ENCODE measurements around the gene PAH. TPM values are rescaled to one million over a fixed set of nuclear protein-coding genes. Genes with fewer than 3 reads are reported as not detected.

The PAH gene
- total RNA-seq, 3 donors from 2014 or later: 2.8 TPM; not detected in 2

DNA sequence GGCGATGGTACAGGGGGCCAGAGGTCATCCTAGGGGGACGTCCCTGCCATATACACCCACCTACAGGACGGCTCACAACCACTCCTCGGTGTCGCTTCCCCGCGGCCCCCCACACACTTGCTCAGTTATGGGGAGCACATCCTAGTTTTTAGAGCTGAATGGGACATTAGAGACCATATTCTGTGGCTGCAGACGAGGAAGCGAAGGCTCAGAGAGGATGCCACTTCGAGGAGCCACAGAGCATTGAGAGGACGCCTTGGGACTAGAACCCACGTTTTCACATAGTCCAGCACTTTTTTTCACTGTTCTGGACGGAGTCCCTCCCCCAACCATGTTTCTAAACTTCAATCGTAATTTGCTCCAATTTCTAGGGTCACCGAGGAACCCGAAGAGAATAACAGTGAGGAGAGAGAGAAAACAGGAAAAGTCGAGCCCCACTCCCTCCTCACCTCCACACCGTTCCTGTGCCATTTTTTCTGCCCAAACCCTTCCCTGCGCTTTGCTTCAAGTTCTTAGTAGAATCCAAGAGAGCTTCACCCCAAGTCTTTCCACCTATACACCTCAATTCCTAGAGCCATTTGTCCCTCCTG is 39.8 kb upstream of the PAH start:
- TF ChIP-seq POLR2AphosphoS5 (IDR thresholded peaks at IDR 0.05): no peak
- TF ChIP-seq POLR2A (IDR thresholded peaks at IDR 0.05): no peak
- TF ChIP-seq, protein P1, sequence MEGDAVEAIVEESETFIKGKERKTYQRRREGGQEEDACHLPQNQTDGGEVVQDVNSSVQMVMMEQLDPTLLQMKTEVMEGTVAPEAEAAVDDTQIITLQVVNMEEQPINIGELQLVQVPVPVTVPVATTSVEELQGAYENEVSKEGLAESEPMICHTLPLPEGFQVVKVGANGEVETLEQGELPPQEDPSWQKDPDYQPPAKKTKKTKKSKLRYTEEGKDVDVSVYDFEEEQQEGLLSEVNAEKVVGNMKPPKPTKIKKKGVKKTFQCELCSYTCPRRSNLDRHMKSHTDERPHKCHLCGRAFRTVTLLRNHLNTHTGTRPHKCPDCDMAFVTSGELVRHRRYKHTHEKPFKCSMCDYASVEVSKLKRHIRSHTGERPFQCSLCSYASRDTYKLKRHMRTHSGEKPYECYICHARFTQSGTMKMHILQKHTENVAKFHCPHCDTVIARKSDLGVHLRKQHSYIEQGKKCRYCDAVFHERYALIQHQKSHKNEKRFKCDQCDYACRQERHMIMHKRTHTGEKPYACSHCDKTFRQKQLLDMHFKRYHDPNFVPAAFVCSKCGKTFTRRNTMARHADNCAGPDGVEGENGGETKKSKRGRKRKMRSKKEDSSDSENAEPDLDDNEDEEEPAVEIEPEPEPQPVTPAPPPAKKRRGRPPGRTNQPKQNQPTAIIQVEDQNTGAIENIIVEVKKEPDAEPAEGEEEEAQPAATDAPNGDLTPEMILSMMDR (IDR thresholded peaks at IDR 0.05): no peak
- no peak for DNase-seq (ENCODE audit: low spot score in 2 of 2)
- Histone ChIP-seq H3K27me3 (peaks cover 3 to 93% of the 10 kb centered on the region in 2 donors), H3K4me3 (peak overlapping the region in 2 of 3 donors; percentile 47 to 62), H3K36me3 (no peaks in the 10 kb centered on the region), H3K27ac (no peak overlapping the region), H3K4me1 (peaks cover 0 to 5% of the 10 kb centered on the region in 2 donors), H3K9me3 (no peaks in the 10 kb centered on the region)
- intact Hi-C loops (cut with DNase I; ENCODE audit: low total_unique reads): no loop called here

DNA sequence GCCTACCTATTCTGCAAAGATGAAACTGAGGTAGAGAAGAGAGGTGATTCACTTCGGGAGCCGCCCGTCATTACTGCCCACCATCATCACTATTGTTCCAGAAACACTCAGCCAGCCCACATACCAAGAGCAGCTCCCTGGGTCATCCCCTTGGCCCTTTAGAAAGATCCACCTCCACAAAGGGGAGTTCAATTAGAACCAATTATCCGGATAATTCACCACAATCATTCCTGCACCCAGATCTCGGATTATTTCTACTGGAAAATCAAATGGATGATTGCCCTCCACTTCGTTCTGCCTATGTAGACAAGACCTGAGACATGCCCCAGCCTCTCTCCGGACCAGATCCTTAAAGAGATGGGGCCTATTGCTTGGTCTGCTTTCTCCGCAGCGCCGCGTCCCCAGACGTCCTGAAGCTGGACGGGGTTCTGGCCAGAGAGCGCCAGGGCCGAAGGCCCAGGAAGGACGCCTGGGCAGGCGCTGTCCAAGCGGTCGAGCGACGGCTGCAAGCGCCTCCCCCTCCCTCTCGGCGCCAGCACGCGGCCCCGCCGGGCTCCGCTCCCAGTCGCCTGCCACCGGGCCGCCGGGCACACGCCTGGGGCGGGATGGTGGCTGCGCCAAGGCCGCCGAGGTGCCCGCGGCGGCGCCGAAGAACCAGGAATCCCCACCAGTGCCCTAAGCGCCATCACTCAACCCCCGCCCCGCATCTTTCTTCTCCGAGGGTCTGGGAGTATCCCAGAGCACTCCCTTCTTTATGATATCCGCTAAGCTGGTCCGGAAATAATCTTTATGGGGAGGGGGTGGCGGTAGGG is 39.1 kb upstream of the PAH start:
- Histone ChIP-seq H3K27ac (no peak overlapping the region), H3K9me3 (no peaks in the 10 kb centered on the region), H3K4me3 (peak overlapping the region in 1 of 3 donors; percentile 25), H3K27me3 (peaks cover 3 to 92% of the 10 kb centered on the region in 2 donors), H3K4me1 (peaks cover 0 to 5% of the 10 kb centered on the region in 2 donors), H3K36me3 (no peaks in the 10 kb centered on the region)
- intact Hi-C loops (cut with DNase I; ENCODE audit: low total_unique reads): no loop called here
- no peak for DNase-seq (ENCODE audit: low spot score in 2 of 2)
- TF ChIP-seq, protein P1 (IDR thresholded peaks at IDR 0.05): no peak
- TF ChIP-seq POLR2AphosphoS5 (IDR thresholded peaks at IDR 0.05) (no peak), POLR2A (IDR thresholded peaks at IDR 0.05) (no peak)

DNA sequence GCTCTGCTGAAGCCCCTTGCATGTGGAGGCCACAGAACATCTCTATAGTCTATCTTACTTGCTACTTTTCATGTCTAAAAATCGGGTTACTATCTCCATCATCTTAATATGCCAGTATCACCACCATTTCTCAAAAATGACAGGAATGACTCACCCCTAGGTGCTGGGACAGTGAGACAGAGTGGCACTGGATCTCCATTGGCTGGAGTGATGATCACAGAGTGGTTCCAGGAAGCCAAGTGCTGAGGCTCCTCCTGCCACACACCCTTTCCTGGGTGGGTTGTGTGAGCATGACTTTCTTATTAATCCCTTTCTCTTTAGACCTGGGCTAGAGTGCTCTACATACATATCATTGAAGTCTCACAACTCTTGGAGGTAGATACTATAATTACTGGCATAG is 37.1 kb upstream of the PAH start:
- H3K27me3 ChIP-seq: peaks cover 3 to 90% of the 10 kb centered on the region in 2 donors
- no peaks in the 10 kb centered on the region for H3K36me3 ChIP-seq
- H3K4me1 ChIP-seq: peaks cover 0 to 5% of the 10 kb centered on the region in 2 donors
- no peaks in the 10 kb centered on the region for H3K9me3 ChIP-seq
- H3K27ac ChIP-seq: no peak overlapping the region
- TF ChIP-seq, protein P1 (IDR thresholded peaks at IDR 0.05): no peak
- TF ChIP-seq POLR2AphosphoS5 (IDR thresholded peaks at IDR 0.05): no peak
- TF ChIP-seq POLR2A (IDR thresholded peaks at IDR 0.05): no peak
- no peak overlapping the region for H3K4me3 ChIP-seq
- DNase-seq (ENCODE audit: low spot score in 2 of 2): no peak
- intact Hi-C loops (cut with DNase I; ENCODE audit: low total_unique reads): no loop called here

DNA sequence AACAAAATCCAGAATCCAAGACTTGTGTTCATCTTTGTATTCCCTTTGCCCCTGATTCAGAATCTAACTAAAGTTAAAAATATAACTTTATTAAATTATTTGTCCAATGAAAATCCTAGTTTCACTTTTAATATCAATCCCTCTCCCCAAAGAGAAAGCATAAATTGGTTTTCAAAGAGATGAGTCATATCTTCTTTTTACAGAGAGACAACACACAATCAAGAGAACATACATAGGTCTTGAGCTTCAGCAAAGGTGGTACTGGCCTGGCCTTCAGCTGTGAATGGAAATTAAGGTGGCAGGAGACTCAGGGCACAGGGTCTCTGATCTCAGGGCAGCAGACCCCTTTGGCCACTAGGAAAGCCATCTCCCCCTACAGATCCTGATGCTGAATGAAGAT is 36.2 kb upstream of the PAH start:
- no peak for DNase-seq (ENCODE audit: low spot score in 2 of 2)
- no peaks in the 10 kb centered on the region for H3K36me3 ChIP-seq
- H3K4me3 ChIP-seq: no peak overlapping the region
- intact Hi-C loops (cut with DNase I; ENCODE audit: low total_unique reads): no loop called here
- H3K27me3 ChIP-seq: peaks cover 3 to 90% of the 10 kb centered on the region in 2 donors
- H3K27ac ChIP-seq: no peak overlapping the region
- peaks cover 0 to 5% of the 10 kb centered on the region in 2 donors for H3K4me1 ChIP-seq
- H3K9me3 ChIP-seq: no peaks in the 10 kb centered on the region
- TF ChIP-seq, protein P1 (IDR thresholded peaks at IDR 0.05): no peak
- no peak for TF ChIP-seq POLR2A (IDR thresholded peaks at IDR 0.05)
- no peak for TF ChIP-seq POLR2AphosphoS5 (IDR thresholded peaks at IDR 0.05)

DNA sequence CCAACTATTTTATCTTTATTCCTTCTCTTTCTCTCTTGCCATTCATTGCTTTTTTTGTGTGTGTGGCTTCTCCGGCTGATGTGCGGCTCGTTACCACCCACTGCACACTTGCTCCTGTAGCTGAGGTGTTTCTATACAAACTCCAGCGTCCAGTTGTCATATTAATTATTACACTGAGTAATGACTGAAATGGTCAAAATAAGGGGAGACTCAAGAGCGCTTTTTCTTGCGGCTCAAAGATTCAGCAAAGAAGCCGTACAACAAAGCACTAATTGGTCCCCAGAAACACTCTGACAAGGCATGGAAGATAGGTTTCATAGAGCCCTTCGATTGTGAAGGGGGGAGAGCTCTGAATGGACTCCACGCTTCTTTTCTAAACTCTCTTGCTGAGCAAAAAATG is 34.8 kb upstream of the PAH start:
- Histone ChIP-seq H3K4me3 (no peak overlapping the region), H3K27me3 (peaks cover 3 to 92% of the 10 kb centered on the region in 2 donors), H3K27ac (no peak overlapping the region), H3K4me1 (peaks cover 0 to 3% of the 10 kb centered on the region in 2 donors), H3K9me3 (no peaks in the 10 kb centered on the region), H3K36me3 (no peaks in the 10 kb centered on the region)
- intact Hi-C loops (cut with DNase I; ENCODE audit: low total_unique reads): no loop called here
- TF ChIP-seq POLR2AphosphoS5 (IDR thresholded peaks at IDR 0.05): no peak
- TF ChIP-seq, protein P1 (IDR thresholded peaks at IDR 0.05): no peak
- DNase-seq (ENCODE audit: low spot score in 2 of 2): no peak

Data from breast epithelium (tissue), 4 donors.